Right lobe of liver (tissue), 6 donors: ENCODE data around the gene TMEM255B. TPM values are rescaled to one million over a fixed set of nuclear protein-coding genes. Genes with fewer than 3 reads are reported as not detected.

Experiments used
- ATAC-seq, 4 donors: fragments of 200-7000 bp; cut with Tn5 transposase; one replicate each; pipeline ENCODE4 v1.9.1; 2020; ENCODE audit warnings: mild to moderate bottlenecking in 4 of 4, moderate library complexity in 4 of 4
- DNase-seq, 3 donors: peaks; one replicate each; pipeline ENCODE4 v3.0.0-alpha.2; 2020
- H3K27ac ChIP-seq, 3 donors: fragments of 200-600 bp; one replicate each; pipeline ENCODE4 v1.8.0; 2022
- H3K27me3 ChIP-seq, 2 donors: fragments of 200-600 bp; one replicate each; pipeline ENCODE4 v1.8.0; 2022
- H3K36me3 ChIP-seq, 4 donors: fragments of 200-600 bp; sonication (generic) in 1 of 4; one replicate each; pipeline versions ENCODE4 v1.5.1 to v1.8.0; 2017 to 2022; ENCODE audit warnings: control low read depth in 1 of 4
- H3K4me1 ChIP-seq, 4 donors: fragments of 200-600 bp; sonication (generic) in 1 of 4; one replicate each; pipeline versions ENCODE4 v1.5.1 to v1.8.0; 2017 to 2022; ENCODE audit warnings: control low read depth in 1 of 4
- H3K4me3 ChIP-seq, 3 donors: fragments of 200-600 bp; one replicate each; pipeline ENCODE4 v1.8.0; 2022
- H3K9me3 ChIP-seq, 4 donors: fragments of 200-600 bp; sonication (generic) in 1 of 4; one replicate each; pipeline versions ENCODE4 v1.5.1 to v1.8.0; 2017 to 2022; ENCODE audit warnings: control low read depth in 1 of 4
- CTCF ChIP-seq, 4 donors: fragments of 200-600 bp in 3 of 4; fragments of 450-650 bp in 1 of 4; IDR thresholded peaks; one replicate each; pipeline versions ENCODE4 v1.5.1 to v1.8.0; 2016 to 2022; ENCODE audit warnings: antibody characterized with exemption in 4 of 4, mild to moderate bottlenecking in 2 of 4
- POLR2A ChIP-seq: fragments of 450-650 bp; IDR thresholded peaks from one replicate; pipeline ENCODE4 v1.6.1; 2017; ENCODE audit warnings: antibody characterized with exemption, mild to moderate bottlenecking
- WGBS: methylation state at CpG from one replicate; pipeline ENCODE4 v1.1.6; 2018; ENCODE audit warnings: low coverage, low lambda C conversion rate; ENCODE audit not compliant: insufficient coverage; ENCODE audit errors: missing lambda C conversion rate; 5-methylcytosine and 5-hydroxymethylcytosine counted together
- intact Hi-C, 2 donors: fragments of 100-400 bp; cut with DNase I; formaldehyde crosslinking; loops; one replicate each; pipeline versions ENCODE4 v1.11.2 to v1.14.1; 2022
- total RNA-seq, 6 experiments: library from RNA; depleted of rRNA in 2 of 6; stranded (reverse); fragments of >200 nt in 2 of 6; fragmentation: NEBNext Ultra II Directional in 3 of 6; extraction: Animal tissue kit (Norgen Biotek cat#: 25700) in 3 of 6; gene quantifications; one replicate each; pipeline versions ENCODE4 v1.1.0 to v1.2.4, GENCODE V29; 2016 to 2023
- donor health status: DM: no; HTN: yes; CAD: no.
- donor health status: DM: no; HTN: no; CAD: no.
- donor health status: DM: no; HTN: no; CAD: no.
- donor health status: DM: no; HTN: yes; CAD: no.
- donor health status: DM: no; HTN: yes; CAD: no.

Gene TMEM255B
- total RNA-seq, 6 experiments from 2014 or later: 2.5 to 10.4 (median 6.2) TPM

DNA sequence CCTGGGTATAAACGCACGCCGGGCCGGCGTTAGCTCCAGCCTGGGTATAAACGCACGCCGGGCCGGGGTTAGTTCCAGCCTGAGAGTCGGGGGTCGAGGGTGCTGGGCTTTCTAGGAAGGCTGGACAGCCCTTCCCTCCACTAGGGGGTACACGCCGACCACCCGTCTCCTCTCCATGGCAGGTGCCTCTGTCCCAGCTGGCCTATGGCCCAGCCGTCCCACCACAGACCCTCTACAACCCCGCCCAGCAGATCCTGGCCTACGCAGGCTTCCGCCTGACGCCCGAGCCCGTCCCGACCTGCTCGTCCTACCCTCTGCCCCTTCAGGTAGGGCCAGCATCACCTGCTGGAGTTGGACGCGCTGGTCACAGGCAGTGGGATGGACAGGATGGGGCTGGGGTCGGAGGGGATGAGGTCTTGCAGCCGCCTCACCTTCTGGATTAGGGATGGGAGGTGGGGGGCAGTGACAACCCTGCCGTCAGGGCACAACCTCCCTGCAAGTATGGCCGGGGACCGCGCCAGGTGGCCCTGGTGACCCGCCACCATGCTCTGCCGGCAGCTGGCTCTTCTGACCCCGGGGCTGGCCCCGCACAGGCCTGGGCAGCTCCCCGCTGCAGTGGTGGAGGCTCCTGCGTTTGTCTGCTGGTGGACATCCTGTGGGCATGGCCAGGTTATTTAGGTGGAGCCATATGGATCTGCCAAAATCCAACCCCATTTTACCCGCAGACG lies 45.8 kb downstream of the TMEM255B start:
- Histone ChIP-seq H3K4me1 (no peaks in the 10 kb centered on the region), H3K9me3 (no peaks in the 10 kb centered on the region), H3K36me3 (no peaks in the 10 kb centered on the region), H3K27me3 (no peaks in the 10 kb centered on the region), H3K27ac (no peak overlapping the region), H3K4me3 (no peak overlapping the region)
- intact Hi-C loops: no loop called here
- 78% methylated on average over 3 of the region's 39 CpGs for WGBS
- ATAC-seq: peak in 1 of 4 donors; percentile 8
- TF ChIP-seq POLR2A (no peak), CTCF (IDR thresholded peaks at IDR 0.05) (no peak)
- peak in 1 of 3 donors; percentile 45 for DNase-seq

GRCh38 chr13:113805431-113806103 lies 46.5 kb downstream of the TMEM255B start:
- intact Hi-C loops: no loop called here
- no peaks in the 10 kb centered on the region for H3K9me3 ChIP-seq
- no peaks in the 10 kb centered on the region for H3K27me3 ChIP-seq
- H3K36me3 ChIP-seq: no peaks in the 10 kb centered on the region
- no peak overlapping the region for H3K27ac ChIP-seq
- no peaks in the 10 kb centered on the region for H3K4me1 ChIP-seq
- no CpG with 5 or more reads among the region's 27 CpGs for WGBS
- no peak for ATAC-seq
- TF ChIP-seq CTCF (IDR thresholded peaks at IDR 0.05) (no peak), POLR2A (no peak)
- peak in 1 of 3 donors; percentile 47 for DNase-seq
- no peak overlapping the region for H3K4me3 ChIP-seq

DNA sequence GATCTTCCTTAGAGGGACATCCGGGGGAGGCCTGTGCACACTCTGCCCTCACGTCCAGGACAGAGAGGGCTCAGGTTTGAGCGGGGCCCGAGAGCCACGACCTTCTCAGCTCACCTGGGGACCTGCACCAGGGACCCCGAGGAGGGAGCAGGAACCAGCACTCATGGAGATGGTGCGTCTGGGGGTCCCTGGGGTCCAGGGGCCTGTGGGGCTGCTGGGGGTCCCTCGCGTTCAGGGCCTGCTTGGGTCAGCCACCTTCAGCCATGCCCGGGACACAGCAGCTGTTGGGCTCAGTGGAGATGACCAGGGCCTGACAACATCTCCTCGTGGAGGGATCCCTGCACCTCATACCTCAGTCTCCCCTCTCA lies 47.1 kb downstream of the TMEM255B start:
- no peaks in the 10 kb centered on the region for H3K27me3 ChIP-seq
- TF ChIP-seq CTCF (IDR thresholded peaks at IDR 0.05) (no peak), POLR2A (no peak)
- H3K27ac ChIP-seq: no peak overlapping the region
- ATAC-seq (no peak), DNase-seq (peak in 1 of 3 donors; percentile 28)
- H3K4me3 ChIP-seq: no peak overlapping the region
- intact Hi-C loops: no loop called here
- H3K36me3 ChIP-seq: no peaks in the 10 kb centered on the region
- H3K4me1 ChIP-seq: no peaks in the 10 kb centered on the region
- WGBS: no CpG with 5 or more reads among the region's 11 CpGs
- no peaks in the 10 kb centered on the region for H3K9me3 ChIP-seq

GRCh38 chr13:113806526-113806925 lies 47.5 kb downstream of the TMEM255B start:
- H3K4me1 ChIP-seq: no peaks in the 10 kb centered on the region
- no peak overlapping the region for H3K4me3 ChIP-seq
- no peaks in the 10 kb centered on the region for H3K36me3 ChIP-seq
- DNase-seq: peak in 1 of 3 donors; percentile 48
- 73% methylated on average over 2 of the region's 13 CpGs for WGBS
- H3K9me3 ChIP-seq: no peaks in the 10 kb centered on the region
- intact Hi-C loops: no loop called here
- H3K27ac ChIP-seq: no peak overlapping the region
- no peak for TF ChIP-seq CTCF (IDR thresholded peaks at IDR 0.05)
- TF ChIP-seq POLR2A: no peak
- H3K27me3 ChIP-seq: no peaks in the 10 kb centered on the region
- ATAC-seq: no peak
